NOMO-1 (cell line): Measurements from ENCODE around the gene CALML5.

Source experiments
- DNase-seq, 2 experiments: peaks; one replicate each; lab custom pipeline; 2025; ENCODE audit not compliant: unreplicated experiment in 2 of 2; lab: John Stamatoyannopoulos, UW

Gene CALML5

GRCh38 chr10:5503477-5503835 is 4.1 kb upstream of the CALML5 start:
- no peak for DNase-seq

- DNase-seq = no peak
These were observed 3.5 kb upstream of the CALML5 start for GRCh38 chr10:5502571-5503476.

DNA sequence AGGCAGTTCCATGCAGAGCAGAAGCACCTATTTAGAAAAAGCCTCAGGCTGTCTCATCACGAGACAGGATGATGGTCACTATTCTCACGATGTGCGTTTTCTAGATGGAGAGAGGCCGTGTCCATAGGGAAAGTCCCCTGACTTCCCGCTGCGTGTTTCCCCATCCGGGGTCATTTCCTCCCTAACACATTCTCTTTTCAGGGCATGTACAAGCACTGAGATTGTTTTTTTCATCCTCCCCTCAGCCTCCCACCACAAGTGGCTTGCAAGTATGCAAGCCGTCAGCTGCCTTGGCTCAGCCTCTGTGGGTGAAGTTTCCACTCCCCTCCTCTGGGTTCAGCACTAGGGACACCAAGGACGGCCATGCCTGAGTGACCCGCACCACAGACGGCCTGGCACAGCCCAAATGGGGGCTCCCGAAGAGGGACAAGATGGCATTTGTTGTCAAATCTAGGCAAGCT is 2.7 kb upstream of the CALML5 start:
- DNase-seq = no peak

GRCh38 chr10:5500910-5501309 is 1.5 kb upstream of the CALML5 start:
- DNase-seq = no peak

- no peak for DNase-seq
These were observed 846 bp upstream of the CALML5 start for GRCh38 chr10:5500162-5500670.

GRCh38 chr10:5498791-5499492 is 428 bp downstream of the CALML5 start:
- DNase-seq = no peak

- DNase-seq = no peak
These were observed 1.2 kb downstream of the CALML5 start for GRCh38 chr10:5497948-5498730.

DNA sequence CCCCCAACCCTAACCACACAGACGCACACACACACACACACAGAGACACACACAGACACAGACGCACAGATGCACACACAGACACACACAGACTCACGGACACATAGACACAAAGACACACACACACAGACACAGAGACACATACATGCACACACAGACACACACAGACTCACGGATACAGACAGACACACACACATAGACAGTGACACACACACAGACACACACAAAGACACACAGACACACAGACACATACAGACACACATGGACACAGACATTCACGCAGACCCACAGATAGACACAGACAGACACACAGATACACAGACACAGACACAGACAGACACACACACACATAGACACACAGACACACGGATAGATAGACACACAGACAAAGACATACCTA is 2.1 kb downstream of the CALML5 start:
- DNase-seq = no peak

- DNase-seq = no peak
These were observed 2.8 kb downstream of the CALML5 start for GRCh38 chr10:5496261-5497250.

DNA sequence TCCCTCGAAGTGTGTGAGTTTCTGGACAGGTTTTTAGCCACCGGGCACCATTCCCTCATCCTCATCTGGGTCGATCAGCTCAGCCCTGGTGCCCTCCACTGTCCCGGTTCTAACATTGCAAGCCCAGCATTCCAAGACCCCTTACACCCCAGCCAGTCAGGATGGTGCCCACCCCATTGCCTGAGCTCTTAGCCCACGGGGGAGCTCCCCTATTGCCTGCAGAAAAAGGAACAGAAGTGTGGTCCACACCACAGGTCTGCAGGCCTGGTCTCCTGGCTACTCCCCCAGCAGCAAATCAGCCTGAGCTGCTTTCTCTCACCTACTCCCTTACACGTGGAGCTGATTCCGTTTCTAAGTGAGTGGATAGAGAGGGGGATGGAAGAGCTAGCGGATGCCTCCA is 4.8 kb downstream of the CALML5 start:
- no peak for DNase-seq

DNA sequence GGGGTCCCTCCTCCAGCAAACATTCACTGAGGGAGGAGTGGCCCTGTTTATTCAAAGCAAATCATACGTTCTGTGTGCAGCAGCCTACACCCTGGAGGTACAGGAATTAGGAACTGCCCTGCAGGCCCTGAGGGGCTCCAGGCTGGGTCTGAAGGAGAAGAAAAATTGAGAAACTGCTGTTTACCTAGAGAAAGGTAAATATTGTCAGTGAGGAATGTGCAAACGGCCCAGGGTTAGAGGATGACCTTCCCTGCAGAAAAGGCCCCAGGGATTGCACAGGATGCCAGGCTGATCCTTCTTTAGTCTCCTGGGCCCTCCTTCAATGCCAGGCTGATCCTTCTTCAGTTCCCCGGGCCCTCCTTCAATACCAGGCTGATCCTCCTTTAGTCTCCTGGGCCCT is 5.7 kb downstream of the CALML5 start:
- no peak for DNase-seq

DNA sequence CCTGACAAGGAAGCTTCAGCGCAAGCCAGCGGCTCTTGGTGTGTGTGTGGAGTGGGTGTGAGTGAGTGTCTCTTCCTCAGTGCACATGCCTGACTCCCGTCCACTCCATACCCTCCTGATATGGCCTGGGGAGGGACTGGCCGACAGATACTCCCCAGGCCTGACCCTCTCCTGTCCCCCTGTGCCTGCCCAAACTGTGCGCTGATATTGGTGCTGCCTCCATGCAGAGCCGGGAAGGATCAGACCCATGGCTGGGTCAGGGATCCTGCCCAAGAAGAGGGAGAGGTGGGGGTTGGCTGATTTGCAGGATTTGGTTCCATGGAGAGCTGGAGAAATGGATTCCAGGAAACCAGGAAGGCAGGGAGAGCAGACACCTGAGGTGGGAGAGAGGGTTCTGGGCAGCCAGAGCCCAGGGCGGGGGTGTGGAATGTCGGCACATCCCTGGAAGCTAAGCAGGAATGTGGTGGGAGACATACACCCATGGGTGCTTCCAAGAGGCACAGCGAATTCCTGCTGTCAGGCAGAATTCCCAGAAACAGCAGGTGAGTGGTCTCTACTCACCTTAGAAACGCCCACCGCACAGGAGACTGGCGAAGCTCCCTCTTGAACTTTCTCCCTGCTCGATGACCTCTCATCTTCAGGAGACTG is 6.3 kb downstream of the CALML5 start:
- DNase-seq = no peak

GRCh38 chr10:5492322-5492855 is 7.0 kb downstream of the CALML5 start:
- no peak for DNase-seq

- no peak for DNase-seq
These were observed 7.9 kb downstream of the CALML5 start for GRCh38 chr10:5491477-5491876.

DNA sequence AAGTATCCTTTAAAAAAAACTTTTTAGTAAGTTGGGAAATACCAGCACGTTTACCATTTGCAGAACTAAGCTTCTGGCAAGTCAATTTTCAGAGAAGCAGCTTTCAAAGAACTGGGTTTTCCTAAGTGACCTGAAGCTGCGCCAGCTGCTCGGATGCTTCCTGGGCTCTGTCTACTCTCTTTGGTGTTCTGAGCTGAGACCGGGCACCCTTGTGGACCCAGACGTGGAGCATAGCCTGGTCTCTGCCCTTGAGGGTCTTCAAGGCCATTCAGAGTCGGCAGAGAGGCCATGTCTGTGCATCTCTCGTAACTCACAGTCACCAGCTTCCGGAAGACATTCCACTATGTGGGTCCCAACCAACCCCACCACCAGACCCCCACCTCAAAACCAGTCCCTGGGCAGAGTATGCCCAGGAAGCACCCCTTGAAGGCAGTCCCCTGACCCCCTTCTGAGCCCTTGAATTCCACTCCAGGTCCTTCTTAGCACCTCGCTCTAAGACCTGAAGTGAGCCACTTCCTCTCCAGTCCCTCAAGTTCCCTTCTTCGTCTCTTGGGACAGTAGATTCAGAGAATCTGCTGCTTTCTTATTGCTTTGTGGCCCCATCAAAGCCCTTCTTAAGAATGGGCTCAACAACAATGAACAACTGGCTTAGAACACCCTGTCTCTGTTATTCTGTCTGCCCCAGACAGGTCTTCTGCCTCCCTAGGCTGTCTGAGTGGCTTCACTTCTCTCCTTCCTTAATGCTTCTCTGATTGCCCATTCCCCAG is 8.5 kb downstream of the CALML5 start:
- no peak for DNase-seq

- DNase-seq = no peak
These were observed 9.3 kb downstream of the CALML5 start for GRCh38 chr10:5490032-5490431.

DNA sequence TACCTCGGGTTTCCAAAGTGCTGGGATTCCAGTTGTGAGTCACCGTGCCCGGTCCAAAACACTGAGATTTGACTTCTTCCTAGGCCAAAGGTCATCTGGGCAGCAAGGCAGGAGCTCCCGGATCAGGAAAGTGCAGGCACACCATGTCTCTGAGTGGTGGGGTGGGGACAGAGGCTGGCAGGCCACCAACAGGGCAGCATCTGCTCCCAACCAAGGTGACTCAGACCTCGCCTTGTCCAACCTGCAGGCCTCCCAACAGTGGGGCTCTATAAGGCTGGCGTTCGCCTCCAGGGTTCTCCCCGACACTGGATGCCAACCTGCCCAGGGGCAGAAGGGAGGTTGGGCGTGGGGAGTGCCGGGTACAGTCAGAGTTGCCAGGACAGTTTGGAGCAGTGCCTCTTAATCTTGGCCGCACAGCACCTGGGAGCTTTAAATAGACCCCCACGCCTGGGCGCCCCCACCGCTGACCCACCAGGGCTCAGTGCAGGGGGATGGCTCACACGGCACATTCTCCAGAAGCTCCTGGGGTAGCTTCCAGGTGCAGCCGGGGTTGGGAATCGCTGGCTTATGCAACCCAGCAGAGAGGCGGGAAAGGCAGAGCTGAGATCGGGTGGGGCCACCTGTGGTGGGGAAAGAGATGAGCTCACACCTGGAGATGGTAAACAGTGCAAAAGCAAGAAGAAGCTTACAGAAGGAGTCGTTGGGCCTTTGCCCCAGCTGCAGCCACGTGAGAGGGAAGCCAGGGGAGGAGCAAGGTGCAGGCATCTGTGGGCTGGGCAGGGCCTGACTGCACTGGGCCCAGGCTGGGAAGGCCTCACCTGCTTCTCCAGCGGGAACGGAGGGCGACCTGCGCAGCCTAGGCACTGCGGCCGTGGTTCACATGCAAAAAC is 10.9 kb downstream of the CALML5 start:
- DNase-seq = no peak
